Measurements from ENCODE around the gene HABP2.

DNA sequence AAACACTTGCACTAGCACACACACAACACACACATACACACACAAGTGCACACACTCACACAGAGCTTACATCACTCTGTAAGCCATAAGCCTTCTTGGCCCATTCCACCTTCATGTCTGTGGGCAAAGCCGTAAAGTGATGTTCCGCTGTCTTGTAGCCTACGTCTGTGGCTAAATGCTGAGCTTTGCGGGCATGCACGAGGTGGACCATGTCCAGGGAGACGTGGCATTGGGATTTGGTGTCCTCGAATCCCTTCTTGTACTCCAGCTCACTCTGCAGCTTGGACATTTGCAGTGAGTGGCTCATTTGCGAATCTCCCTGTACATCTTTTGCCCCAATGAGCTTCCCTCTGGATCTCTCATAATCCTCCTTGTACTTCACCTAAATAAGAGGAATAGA, 68.9 kb downstream of the HABP2 start:
- TF ChIP-seq TAF1 (IDR thresholded peaks at IDR 0.05; ENCODE audit: borderline replicate concordance, low read depth, low read length) = no peak
- TF ChIP-seq POLR2A (IDR thresholded peaks at IDR 0.05; ENCODE audit: low read depth, low read length) = no peak
- TF ChIP-seq POLR2AphosphoS5 (IDR thresholded peaks at IDR 0.05; ENCODE audit: low read depth, low read length) = no peak
